ENCODE data around the gene SEMA6C.

DNA sequence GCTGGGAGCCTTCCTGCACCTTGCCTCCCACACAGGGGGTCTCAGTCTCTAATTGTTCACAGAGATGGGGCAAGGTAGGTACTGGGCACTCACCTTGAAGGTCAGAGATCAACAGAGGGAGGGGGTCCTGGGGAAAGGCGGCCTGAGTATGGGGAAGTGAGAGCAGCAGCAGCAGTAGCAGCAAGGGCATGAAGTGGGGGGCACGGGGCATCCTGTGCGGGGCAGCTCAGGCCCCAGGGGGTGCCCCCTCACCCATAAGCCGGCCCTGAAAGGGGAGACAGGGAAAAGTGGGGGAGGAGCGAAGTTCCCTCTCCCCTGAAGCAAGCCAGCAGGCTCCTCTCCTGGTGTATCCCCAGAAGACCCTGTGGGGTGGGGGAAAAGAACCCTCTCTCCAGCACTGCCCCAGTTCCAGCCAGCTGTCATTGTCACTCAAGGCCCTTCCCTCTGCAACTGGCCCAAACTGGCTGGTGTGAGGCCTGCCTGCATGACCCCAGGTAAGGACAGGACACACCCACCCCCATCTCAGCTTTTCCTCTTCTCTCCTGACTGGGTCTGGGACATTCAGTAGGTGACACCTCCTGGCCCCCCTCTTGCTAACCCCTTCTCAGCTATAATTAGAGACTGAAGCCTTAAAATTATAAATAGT, 3.9 kb downstream of the SEMA6C start:
- TF ChIP-seq RXRA (IDR thresholded peaks at IDR 0.05), result no peak
- TF ChIP-seq, protein P1, sequence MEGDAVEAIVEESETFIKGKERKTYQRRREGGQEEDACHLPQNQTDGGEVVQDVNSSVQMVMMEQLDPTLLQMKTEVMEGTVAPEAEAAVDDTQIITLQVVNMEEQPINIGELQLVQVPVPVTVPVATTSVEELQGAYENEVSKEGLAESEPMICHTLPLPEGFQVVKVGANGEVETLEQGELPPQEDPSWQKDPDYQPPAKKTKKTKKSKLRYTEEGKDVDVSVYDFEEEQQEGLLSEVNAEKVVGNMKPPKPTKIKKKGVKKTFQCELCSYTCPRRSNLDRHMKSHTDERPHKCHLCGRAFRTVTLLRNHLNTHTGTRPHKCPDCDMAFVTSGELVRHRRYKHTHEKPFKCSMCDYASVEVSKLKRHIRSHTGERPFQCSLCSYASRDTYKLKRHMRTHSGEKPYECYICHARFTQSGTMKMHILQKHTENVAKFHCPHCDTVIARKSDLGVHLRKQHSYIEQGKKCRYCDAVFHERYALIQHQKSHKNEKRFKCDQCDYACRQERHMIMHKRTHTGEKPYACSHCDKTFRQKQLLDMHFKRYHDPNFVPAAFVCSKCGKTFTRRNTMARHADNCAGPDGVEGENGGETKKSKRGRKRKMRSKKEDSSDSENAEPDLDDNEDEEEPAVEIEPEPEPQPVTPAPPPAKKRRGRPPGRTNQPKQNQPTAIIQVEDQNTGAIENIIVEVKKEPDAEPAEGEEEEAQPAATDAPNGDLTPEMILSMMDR (IDR thresholded peaks at IDR 0.05; ENCODE audit: low read depth, low read length, missing input control), result no peak
- no peak for TF ChIP-seq RAD21 (IDR thresholded peaks at IDR 0.05)
- TF ChIP-seq YY1 (IDR thresholded peaks at IDR 0.05), result no peak
- TF ChIP-seq FOXA1 (IDR thresholded peaks at IDR 0.05), result no peak
- TF ChIP-seq, protein P2, sequence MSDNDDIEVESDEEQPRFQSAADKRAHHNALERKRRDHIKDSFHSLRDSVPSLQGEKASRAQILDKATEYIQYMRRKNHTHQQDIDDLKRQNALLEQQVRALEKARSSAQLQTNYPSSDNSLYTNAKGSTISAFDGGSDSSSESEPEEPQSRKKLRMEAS (IDR thresholded peaks at IDR 0.05), result no peak
- TF ChIP-seq FOXA2 (IDR thresholded peaks at IDR 0.05), result no peak
- TF ChIP-seq HNF4G (IDR thresholded peaks at IDR 0.05), result no peak

Measured in liver (tissue), 3 donors.